ENCODE data around the gene ADCK1. TPM values are rescaled to one million over a fixed set of nuclear protein-coding genes. Genes with fewer than 3 reads are reported as not detected.

ADCK1 gene
- total RNA-seq, 3 donors from 2014 or later = 7.7 to 10.9 (median 9.3) TPM

DNA sequence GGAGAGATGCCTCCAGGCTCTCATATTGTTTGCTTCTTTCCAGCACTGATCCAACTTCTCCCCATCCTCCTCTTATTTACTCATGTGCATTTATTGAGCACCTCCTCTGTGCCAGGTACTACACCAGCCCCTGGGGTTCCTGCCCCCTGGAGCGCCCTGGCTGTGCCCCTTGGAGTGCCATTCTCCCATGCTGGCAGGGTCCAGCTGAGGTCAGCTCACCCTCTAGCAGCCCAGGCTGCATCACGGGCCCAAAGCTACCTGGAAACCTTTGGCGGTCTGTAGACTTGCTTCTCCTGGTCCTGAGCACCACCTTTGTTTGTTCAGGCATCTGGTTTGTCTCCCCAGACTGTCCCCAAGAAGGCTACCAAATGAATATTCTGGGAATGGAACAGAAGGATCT is 67.0 kb downstream of the ADCK1 start:
- ATAC-seq = no peak
- Mint-ChIP-seq H3K4me1 (ENCODE audit: low read depth) (no peaks in the 10 kb centered on the region), H3K36me3 (ENCODE audit: insufficient read depth) (peaks cover 19% of the 10 kb centered on the region), H3K4me3 (no peak overlapping the region), H3K27me3 (ENCODE audit: low read depth) (no peaks in the 10 kb centered on the region), H3K9me3 (no peaks in the 10 kb centered on the region)
- no peak for DNase-seq

DNA sequence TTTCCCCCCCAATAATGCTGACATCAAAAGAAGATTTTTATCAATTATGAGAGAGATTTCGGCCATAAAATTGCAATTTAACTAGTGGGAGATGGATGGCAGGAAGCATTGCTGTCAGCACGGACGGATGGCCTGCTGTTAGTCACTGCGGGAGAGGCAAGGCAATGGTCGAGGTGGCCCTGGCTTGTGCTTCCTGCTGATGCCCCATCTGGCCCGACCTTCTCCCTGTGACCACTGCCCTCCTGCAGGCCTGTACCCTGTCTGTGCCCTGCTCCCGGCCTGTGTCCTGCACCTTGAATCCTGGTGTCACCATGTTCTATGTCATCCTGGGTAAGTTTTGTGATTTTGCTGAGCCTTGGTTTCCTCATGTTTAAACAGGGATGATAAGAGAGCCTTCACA is 67.6 kb downstream of the ADCK1 start:
- no peak for DNase-seq
- Mint-ChIP-seq H3K4me1 (ENCODE audit: low read depth) (no peaks in the 10 kb centered on the region), H3K27me3 (ENCODE audit: low read depth) (no peaks in the 10 kb centered on the region), H3K36me3 (ENCODE audit: insufficient read depth) (peaks cover 22% of the 10 kb centered on the region), H3K4me3 (no peak overlapping the region), H3K9me3 (no peaks in the 10 kb centered on the region)
- ATAC-seq = no peak

DNA sequence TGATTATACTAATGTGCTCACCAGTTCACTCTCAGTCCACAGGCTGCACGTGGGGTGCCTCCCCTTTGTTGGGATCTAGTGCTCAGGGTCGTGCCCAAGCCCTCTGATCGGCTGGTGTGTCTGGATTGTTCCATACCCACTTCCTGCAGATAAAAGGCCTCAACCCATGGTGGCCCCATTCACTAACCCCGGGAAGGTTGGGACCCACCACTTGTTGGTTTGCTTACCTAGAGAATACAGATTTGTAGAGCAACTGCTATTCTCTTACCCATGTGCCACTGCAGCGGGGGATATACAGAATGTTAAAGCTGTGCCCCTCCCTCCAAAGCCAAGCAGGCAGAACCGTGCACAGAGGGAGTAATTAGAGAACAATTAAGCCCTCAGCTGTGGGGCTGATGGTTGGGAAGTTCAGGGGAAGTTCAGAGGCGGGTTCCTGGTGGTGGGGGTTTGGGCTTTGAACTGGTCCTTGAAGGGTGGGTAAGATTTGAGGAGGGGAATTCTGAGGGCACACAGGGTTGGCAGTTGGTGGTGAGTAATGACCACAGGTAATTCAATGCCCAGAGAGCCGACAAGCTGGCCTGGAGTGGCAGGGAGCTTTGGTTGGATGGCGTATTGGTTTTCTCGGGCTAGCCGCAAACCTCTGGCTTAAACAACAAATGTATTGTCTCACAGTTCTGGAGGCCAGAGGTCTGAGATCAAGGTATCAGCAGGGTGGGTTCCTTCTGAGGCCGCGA is 68.8 kb downstream of the ADCK1 start:
- no peaks in the 10 kb centered on the region for H3K4me1 Mint-ChIP-seq (ENCODE audit: low read depth)
- H3K4me3 Mint-ChIP-seq = no peak overlapping the region
- no peaks in the 10 kb centered on the region for H3K27me3 Mint-ChIP-seq (ENCODE audit: low read depth)
- no peaks in the 10 kb centered on the region for H3K9me3 Mint-ChIP-seq
- DNase-seq = no peak
- peaks cover 27% of the 10 kb centered on the region for H3K36me3 Mint-ChIP-seq (ENCODE audit: insufficient read depth)
- ATAC-seq = no peak

DNA sequence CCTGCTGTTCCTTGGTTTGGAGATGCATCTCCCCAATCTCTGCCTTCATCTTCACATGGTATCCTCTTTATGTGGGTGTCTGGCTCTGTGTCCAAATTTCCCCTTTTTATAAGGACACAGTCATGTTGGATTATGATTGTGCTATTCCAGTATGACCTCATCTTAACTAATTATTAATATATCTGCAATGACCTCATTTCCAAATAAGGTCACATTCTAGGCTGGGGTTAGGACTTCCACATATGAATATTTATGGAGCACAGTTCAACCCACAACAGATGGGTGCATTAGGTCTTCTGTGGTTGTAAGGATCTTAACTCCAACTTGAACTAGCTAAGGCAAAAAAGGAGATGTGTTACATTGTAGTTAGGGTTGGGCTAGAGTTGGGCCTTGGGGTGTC is 69.4 kb downstream of the ADCK1 start:
- Mint-ChIP-seq H3K4me1 (ENCODE audit: low read depth) (no peaks in the 10 kb centered on the region), H3K27me3 (ENCODE audit: low read depth) (no peaks in the 10 kb centered on the region), H3K4me3 (no peak overlapping the region), H3K36me3 (ENCODE audit: insufficient read depth) (peaks cover 28% of the 10 kb centered on the region), H3K9me3 (peaks cover 3% of the 10 kb centered on the region)
- ATAC-seq (no peak), DNase-seq (no peak)

DNA sequence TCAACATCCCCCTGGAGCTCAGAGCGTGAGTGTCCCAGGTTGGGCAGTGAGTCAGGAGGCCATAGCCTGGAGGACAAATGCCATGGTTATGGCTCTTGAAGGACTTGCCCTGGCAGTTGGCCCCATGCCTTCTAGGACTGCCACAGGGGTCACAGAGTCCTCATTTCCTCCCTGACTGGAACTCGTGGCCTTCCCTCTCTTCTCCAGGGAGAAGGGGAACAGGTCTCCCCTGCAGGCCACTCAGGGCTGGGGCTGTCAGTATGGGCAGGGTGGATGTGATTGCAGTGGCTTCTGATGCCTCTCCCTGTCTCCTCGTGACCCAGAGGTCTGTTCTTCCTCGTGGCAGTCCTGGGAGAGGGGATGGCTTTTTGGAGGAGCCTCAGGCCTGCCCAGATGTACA is 70.7 kb downstream of the ADCK1 start:
- no peak overlapping the region for H3K4me3 Mint-ChIP-seq
- H3K27me3 Mint-ChIP-seq (ENCODE audit: low read depth) = no peaks in the 10 kb centered on the region
- peaks cover 3% of the 10 kb centered on the region for H3K9me3 Mint-ChIP-seq
- H3K36me3 Mint-ChIP-seq (ENCODE audit: insufficient read depth) = peaks cover 32% of the 10 kb centered on the region
- ATAC-seq (no peak), DNase-seq (no peak)
- H3K4me1 Mint-ChIP-seq (ENCODE audit: low read depth) = no peaks in the 10 kb centered on the region

- Mint-ChIP-seq H3K4me1 (ENCODE audit: low read depth) (no peaks in the 10 kb centered on the region), H3K9me3 (peaks cover 6% of the 10 kb centered on the region), H3K36me3 (ENCODE audit: insufficient read depth) (peaks cover 36% of the 10 kb centered on the region), H3K4me3 (no peak overlapping the region), H3K27me3 (ENCODE audit: low read depth) (no peaks in the 10 kb centered on the region)
- DNase-seq (no peak), ATAC-seq (no peak)
These were observed 72.2 kb downstream of the ADCK1 start for GRCh38 chr14:77872152-77872551.

DNA sequence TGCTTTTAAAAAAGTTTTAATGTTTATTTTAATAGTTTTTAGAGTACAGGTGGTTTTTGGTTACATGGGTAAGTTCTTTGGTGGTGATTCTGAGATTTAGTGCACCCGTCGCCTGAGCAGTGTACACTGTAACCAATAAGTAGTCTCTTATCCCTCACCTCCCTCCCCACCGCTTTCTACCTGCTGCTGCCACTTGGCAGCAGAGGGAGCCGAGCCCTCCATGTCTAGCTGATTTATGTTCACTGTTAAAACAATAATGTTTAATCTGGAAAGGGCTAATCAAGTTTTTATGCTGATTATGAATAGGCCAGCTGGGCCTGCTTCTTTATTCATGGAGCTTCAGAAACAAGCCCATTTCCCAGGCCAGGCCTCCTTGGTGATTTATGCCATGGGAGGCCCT is 73.1 kb downstream of the ADCK1 start:
- H3K4me3 Mint-ChIP-seq = no peak overlapping the region

GRCh38 chr14:77878783-77879182 is 78.9 kb downstream of the ADCK1 start:
- DNase-seq (no peak), ATAC-seq (no peak)
- Mint-ChIP-seq H3K9me3 (peaks cover 6% of the 10 kb centered on the region), H3K4me1 (ENCODE audit: low read depth) (no peaks in the 10 kb centered on the region), H3K4me3 (no peak overlapping the region), H3K36me3 (ENCODE audit: insufficient read depth) (peaks cover 27% of the 10 kb centered on the region), H3K27me3 (ENCODE audit: low read depth) (no peaks in the 10 kb centered on the region)

More for the DNA sequence above, 73.1 kb downstream of the ADCK1 start:
- Mint-ChIP-seq H3K36me3 (ENCODE audit: insufficient read depth) (peaks cover 39% of the 10 kb centered on the region), H3K9me3 (peaks cover 6% of the 10 kb centered on the region), H3K27me3 (ENCODE audit: low read depth) (no peaks in the 10 kb centered on the region), H3K4me1 (ENCODE audit: low read depth) (no peaks in the 10 kb centered on the region)
- ATAC-seq (no peak), DNase-seq (no peak)

GRCh38 chr14:77880056-77880455 is 80.1 kb downstream of the ADCK1 start:
- Mint-ChIP-seq H3K9me3 (peaks cover 3% of the 10 kb centered on the region), H3K4me1 (ENCODE audit: low read depth) (no peaks in the 10 kb centered on the region), H3K36me3 (ENCODE audit: insufficient read depth) (peaks cover 16% of the 10 kb centered on the region), H3K4me3 (no peak overlapping the region), H3K27me3 (ENCODE audit: low read depth) (no peaks in the 10 kb centered on the region)
- ATAC-seq = no peak
- DNase-seq = no peak

DNA sequence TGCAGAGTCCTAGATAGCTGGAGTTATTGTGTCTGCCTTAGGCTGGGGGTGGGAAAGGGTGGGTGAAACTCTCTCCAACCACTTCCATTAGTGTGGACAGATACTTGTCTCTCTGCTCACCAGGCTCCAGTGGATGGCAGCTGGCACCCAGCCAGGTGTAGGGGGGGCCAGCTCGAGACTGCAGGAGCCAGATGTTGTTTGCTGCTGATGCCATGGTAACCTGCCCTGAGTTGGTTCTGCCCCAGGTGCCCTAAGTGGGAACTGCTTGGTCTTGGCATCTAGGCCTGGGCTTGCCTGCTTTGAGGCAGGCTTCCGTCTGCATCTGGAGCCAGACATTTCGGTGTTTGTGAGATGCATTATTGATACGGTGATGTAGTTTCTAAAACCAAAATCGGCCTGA is 82.2 kb downstream of the ADCK1 start:
- H3K27me3 Mint-ChIP-seq (ENCODE audit: low read depth) = no peaks in the 10 kb centered on the region
- H3K4me3 Mint-ChIP-seq = no peak overlapping the region
- H3K4me1 Mint-ChIP-seq (ENCODE audit: low read depth) = no peaks in the 10 kb centered on the region
- no peak for ATAC-seq
- DNase-seq = no peak
- peaks cover 17% of the 10 kb centered on the region for H3K36me3 Mint-ChIP-seq (ENCODE audit: insufficient read depth)
- no peaks in the 10 kb centered on the region for H3K9me3 Mint-ChIP-seq

GRCh38 chr14:77882636-77883035 is 82.7 kb downstream of the ADCK1 start:
- Mint-ChIP-seq H3K27me3 (ENCODE audit: low read depth) (no peaks in the 10 kb centered on the region), H3K9me3 (peaks cover under 1% of the 10 kb centered on the region), H3K4me1 (ENCODE audit: low read depth) (no peaks in the 10 kb centered on the region), H3K4me3 (no peak overlapping the region), H3K36me3 (ENCODE audit: insufficient read depth) (peaks cover 21% of the 10 kb centered on the region)
- no peak for ATAC-seq
- no peak for DNase-seq

DNA sequence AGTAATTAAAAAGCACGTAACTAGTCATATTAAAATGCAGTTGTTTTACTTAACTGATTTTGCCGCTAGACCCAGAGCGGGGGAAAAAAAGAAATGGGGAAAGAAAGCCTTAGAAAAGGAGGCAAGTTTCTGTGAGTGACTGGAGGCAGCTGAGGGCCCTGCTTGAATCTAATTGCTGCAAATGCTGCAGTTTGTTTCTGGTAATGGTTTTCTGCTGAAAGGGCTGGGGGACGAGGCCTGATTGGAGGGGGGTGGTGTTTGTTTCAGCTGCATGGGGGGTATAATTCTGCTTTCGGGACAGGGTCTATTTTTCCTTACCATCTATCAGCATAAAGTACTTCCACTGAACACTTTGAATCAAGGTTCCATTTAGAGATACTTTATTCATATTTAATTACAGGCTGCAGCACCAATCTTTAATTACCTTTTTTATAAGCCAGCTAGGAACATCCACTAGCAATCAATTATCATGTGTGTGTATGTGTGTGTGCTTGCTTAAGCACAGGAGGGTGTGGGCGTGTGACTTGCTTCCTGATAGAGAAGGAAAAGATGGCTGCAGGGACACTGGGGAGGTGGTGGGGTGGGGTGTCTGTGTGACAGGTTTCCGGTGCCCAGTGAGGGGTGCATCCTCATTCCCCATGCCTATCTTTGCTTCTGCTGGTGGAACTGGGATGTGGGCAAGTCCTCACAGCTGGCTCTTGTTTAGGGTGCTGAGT is 83.4 kb downstream of the ADCK1 start:
- peaks cover 24% of the 10 kb centered on the region for H3K36me3 Mint-ChIP-seq (ENCODE audit: insufficient read depth)
- no peak for DNase-seq

DNA sequence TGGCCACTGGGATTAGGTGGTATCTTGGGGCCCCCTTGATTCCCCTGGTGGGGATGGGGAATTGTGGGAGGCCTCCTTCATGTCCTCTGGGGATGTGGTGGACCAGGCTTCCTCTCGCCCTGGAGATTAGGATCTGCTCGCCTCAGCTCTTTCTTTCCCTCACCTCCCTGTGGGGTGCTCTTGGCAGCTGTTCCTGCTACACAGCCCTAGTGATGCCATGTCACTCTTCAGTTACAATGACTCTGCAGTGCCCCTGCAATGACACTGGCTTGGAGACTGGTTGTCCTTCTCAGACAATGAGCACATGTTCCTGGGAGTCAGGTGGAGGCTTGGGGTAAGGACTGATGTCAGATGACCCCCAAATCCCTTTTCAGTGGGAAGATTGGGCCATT is 83.9 kb downstream of the ADCK1 start:
- DNase-seq = no peak
- Mint-ChIP-seq H3K27me3 (ENCODE audit: low read depth) (no peaks in the 10 kb centered on the region), H3K36me3 (ENCODE audit: insufficient read depth) (peaks cover 30% of the 10 kb centered on the region), H3K9me3 (peaks cover 9% of the 10 kb centered on the region), H3K4me1 (ENCODE audit: low read depth) (no peaks in the 10 kb centered on the region), H3K4me3 (no peak overlapping the region)
- no peak for ATAC-seq

More for the DNA sequence above, 83.4 kb downstream of the ADCK1 start:
- ATAC-seq = no peak
- Mint-ChIP-seq H3K4me3 (no peak overlapping the region), H3K27me3 (ENCODE audit: low read depth) (no peaks in the 10 kb centered on the region), H3K4me1 (ENCODE audit: low read depth) (no peaks in the 10 kb centered on the region), H3K9me3 (peaks cover 7% of the 10 kb centered on the region)

- Mint-ChIP-seq H3K36me3 (ENCODE audit: insufficient read depth) (peaks cover 40% of the 10 kb centered on the region), H3K27me3 (ENCODE audit: low read depth) (no peaks in the 10 kb centered on the region), H3K4me3 (no peak overlapping the region), H3K4me1 (ENCODE audit: low read depth) (no peaks in the 10 kb centered on the region), H3K9me3 (peaks cover 19% of the 10 kb centered on the region)
- DNase-seq (no peak), ATAC-seq (no peak)
These were observed 85.5 kb downstream of the ADCK1 start for GRCh38 chr14:77885367-77885766.

- H3K9me3 Mint-ChIP-seq = peaks cover 20% of the 10 kb centered on the region
- H3K27me3 Mint-ChIP-seq (ENCODE audit: low read depth) = no peaks in the 10 kb centered on the region
- DNase-seq (no peak), ATAC-seq (no peak)
- H3K4me1 Mint-ChIP-seq (ENCODE audit: low read depth) = no peaks in the 10 kb centered on the region
- peaks cover 46% of the 10 kb centered on the region for H3K36me3 Mint-ChIP-seq (ENCODE audit: insufficient read depth)
- H3K4me3 Mint-ChIP-seq = no peak overlapping the region
These were observed 86.1 kb downstream of the ADCK1 start for GRCh38 chr14:77886010-77886409.

All from activated T-cell treated with anti-CD3 and anti-CD28 coated beads, Interleukin-2, amount 50 U/mL, for 4 hours (primary cell).